SH-SY5Y (cell line): Measurements from ENCODE around the gene FLNB.

ENCODE experiments used
- GATA2 ChIP-seq: IDR thresholded peaks from 2 replicates; pipeline ENCODE4 v1.6.1; 2011; ENCODE audit warnings: mild to moderate bottlenecking, low read depth, low read length
- GATA3 ChIP-seq: IDR thresholded peaks from 2 replicates; pipeline ENCODE4 v1.6.1; 2011; ENCODE audit warnings: low read depth, mild to moderate bottlenecking, low read length, moderate library complexity

DNA sequence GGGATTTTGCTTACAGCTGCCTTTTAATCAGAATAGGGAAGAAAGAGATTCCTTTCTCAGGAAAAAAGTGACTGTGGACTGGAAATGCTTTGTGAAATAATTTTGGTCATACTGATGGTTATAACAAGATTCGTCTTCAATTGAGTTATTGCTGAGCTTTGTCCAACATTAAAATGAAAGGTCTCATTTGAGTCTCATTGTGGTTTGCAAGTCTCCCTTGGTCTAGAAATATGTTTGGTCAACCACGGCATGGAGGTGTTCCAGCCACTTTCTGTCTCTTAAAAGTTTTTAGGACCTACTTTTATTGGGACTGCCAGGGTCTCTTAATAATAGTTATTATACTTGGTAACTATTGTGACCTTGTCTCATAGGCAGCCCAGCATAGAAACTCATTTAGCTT lies 15.3 kb downstream of the FLNB start:
- TF ChIP-seq GATA3 (no peak), GATA2 (no peak)
